Testis (tissue), 2 donors: ENCODE data around the gene KCTD1.

Experiments used
- POLR2A ChIP-seq: fragments of 450-650 bp; IDR thresholded peaks from one replicate; pipeline ENCODE4 v1.6.1; 2017; ENCODE audit warnings: antibody characterized with exemption, mild to moderate bottlenecking, moderate library complexity
- TF ChIP-seq, protein P1 (sequence below), 3 experiments: fragments of 450-650 bp in 2 of 3; fragments of 200-600 bp in 1 of 3; sonication (generic) in 1 of 3; IDR thresholded peaks; one replicate each; pipeline ENCODE4 v1.5.1; 2016 to 2019; ENCODE audit warnings: antibody characterized with exemption in 3 of 3, mild to moderate bottlenecking in 2 of 3, moderate library complexity in 1 of 3

GRCh38 chr18:26540043-26540628 is 8.2 kb downstream of the KCTD1 start:
- TF ChIP-seq, protein P1, sequence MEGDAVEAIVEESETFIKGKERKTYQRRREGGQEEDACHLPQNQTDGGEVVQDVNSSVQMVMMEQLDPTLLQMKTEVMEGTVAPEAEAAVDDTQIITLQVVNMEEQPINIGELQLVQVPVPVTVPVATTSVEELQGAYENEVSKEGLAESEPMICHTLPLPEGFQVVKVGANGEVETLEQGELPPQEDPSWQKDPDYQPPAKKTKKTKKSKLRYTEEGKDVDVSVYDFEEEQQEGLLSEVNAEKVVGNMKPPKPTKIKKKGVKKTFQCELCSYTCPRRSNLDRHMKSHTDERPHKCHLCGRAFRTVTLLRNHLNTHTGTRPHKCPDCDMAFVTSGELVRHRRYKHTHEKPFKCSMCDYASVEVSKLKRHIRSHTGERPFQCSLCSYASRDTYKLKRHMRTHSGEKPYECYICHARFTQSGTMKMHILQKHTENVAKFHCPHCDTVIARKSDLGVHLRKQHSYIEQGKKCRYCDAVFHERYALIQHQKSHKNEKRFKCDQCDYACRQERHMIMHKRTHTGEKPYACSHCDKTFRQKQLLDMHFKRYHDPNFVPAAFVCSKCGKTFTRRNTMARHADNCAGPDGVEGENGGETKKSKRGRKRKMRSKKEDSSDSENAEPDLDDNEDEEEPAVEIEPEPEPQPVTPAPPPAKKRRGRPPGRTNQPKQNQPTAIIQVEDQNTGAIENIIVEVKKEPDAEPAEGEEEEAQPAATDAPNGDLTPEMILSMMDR (IDR thresholded peaks at IDR 0.05) = no peak
- no peak for TF ChIP-seq POLR2A
